NCI-H1436 (cell line): ENCODE measurements around the gene USP22.
A peak's percentile ranks its signal among the peaks of the same experiment; 100 is the strongest.

Experiments
- DNase-seq: peaks from one replicate; lab custom pipeline; 2025; lab: John Stamatoyannopoulos, UW

Gene USP22

GRCh38 chr17:21046216-21046615 lies 3.4 kb upstream of the USP22 start:
- DNase-seq: no peak

DNA sequence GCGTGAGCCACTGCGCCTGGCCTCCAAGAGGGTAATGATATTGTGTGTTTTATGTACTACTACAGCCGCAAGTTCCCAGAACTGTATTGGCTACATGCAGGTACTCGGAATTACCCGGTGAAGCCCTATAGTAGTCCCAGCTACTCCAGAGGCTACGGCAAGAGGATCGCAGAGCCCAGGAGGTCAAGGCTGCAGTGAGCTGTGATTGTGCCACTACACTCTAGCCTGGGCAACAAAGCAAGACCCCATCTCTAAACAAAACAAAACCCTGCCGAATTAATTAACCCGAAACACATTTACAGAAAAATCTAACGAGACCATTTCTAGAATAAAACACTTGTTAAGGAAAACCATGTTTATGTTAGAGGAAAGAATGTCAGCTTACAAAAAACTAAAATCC lies 2.2 kb upstream of the USP22 start:
- no peak for DNase-seq

DNA sequence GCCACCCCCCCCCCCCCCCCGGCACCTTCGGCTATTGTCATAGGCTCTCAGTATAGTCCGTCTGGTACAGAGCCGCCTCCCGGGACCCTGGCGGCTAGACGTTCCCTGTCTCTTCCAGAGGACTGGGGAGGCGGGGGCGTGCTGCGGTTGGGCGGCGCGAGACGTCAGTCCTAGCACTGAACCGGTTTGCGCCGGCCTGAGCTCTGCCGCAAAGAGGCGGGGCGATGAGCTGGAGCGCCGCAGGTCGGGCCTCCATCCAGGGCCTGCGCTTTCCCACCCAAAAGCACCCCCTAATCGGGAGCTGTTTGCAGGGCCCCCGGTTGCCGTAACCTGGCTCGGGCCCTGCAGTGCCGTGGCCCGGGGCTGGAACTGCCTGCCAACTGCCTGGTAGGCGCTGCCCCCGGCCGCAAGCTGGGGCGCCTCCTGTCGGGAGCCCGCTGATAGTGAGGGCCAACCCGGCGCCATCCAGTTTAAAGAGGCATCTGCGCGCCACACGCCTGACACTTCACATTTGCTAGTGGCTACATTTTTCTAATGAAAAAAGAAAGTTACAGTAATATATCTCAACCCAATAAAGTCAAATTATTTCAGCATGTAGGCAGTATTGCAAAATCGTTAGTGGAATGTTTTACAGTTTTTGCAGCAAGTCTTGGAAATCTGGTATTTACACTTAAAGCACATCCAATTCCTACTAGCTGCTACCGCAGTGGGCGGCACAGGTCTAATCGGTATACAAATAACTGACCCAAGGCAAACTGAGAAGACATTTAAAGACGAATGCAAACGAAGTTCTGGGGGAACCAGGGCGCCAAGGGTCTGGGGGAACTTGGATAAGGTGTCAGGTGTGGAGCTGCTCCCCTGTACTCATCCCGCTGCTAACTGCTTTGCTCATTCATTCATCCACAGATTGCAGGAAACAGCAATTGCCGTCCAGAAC lies 753 bp upstream of the USP22 start:
- DNase-seq: peak; percentile 100

DNA sequence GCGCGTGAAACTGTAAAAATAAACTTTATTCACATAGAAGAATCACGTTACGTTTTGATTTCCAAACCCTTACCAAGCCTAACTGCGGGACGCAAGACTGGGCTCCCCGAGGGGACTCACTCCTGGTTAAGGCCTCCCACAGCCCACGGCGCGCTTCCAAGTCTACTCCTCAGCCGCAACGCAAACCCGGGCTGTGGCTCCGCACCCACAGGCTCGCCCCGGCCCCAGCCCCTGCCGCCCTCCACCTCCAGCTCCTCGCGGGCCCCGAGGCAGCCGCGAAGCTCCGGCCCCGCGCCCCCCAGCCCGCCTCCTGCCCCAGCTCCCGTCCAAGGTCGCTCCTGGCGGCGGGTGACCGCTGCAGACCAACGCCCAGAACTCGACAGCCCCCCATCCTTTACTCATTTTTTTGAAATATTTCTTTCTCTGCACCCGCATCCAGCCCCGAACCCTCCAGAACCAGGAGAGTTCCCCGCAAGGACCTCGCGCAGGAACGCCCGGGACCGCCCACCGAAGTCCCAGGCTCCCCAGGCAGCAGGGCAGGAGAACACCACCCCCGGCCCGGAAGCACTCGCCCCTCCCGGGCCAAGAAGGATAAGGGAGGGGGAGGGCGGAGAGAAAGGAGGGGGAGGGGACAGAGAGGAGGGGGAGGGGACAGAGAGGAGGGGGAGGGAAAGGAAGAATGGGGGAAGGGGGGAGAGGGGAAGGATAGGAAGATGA lies 912 bp downstream of the USP22 start:
- DNase-seq: peak; percentile 89

DNA sequence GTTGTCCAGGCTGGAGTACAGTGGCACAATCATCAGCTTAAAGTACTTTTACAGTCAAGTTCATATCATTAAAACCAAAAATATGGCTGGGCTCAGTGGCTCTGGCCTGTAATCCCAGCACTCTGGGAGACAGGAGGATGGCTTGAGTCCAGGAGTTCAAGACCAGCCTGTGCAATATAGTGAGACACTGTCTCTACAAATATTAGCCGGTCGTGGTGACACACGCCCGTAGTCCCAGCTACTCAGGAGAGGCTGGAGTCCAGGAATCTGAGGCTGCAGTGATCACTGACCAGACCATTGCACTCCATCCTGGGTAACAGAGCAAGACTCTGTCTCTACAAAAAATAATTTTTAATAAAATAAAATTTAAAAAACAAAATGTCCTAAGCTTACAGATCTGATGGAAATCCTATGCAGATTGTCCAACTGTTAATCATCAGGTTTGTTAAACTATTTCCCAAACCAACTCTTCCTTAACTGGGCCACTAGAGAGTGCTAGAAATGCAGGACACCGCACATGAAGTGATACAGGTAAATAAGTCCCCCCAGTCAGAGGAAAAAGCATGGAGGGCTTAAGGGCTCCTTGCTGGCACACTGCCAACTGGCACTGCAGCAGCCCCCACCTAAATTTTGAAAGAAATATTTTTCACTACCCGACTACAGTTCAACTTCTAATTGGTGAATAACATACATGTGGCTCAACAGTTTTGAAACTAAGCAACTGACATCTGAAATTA lies 2.8 kb downstream of the USP22 start:
- peak; percentile 57 for DNase-seq

DNA sequence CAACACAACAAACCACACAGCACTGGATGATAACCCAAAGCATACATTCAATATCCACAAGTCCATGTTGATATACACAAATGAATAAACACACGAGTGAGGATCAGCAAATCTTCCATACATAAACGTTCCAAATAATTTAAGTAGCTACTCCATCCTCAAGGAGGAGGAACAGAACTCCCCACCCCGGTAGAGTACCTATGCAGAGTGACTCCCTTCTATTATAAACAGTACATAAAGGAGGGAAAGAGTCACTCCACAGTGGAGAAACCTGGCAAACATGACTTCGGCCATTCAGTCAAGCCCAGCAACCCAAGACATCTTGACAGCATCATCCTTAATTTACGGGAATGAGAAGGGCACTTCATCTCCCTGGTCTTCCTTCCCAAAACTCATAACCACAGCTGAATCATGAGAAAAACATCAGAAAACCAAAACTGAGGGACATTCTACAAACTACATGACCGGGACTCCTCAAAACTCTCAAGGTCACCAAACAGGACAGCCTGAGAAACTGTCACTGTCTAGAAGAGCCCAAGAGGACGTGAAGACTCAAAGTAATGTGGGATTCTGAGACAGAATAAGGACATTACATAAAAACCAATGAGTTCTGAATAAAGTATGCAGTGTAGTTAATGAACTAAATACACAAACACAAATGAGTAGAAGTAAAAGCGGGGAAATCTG lies 5.6 kb downstream of the USP22 start:
- no peak for DNase-seq

GRCh38 chr17:21036361-21036881 lies 6.4 kb downstream of the USP22 start:
- no peak for DNase-seq

DNA sequence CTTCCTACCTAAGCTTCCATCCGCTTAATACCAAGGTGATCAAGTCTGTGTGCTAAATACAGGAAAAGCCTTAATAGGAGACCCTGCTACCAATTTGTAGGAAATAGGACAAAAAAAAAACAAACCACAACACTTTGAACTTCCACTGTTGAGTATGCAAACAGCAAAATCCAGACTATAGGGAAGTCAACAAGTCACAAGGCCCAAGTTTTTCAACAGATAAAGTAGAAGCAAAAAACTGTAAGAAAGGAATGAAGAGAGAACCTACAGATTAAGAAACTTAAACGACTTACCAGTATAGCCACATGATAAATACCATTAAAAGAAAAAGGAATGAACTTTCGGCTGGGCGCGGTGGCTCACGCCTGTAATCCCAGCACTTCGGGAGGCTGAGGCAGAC lies 7.4 kb downstream of the USP22 start:
- no peak for DNase-seq

GRCh38 chr17:21034340-21035235 lies 8.2 kb downstream of the USP22 start:
- no peak for DNase-seq

DNA sequence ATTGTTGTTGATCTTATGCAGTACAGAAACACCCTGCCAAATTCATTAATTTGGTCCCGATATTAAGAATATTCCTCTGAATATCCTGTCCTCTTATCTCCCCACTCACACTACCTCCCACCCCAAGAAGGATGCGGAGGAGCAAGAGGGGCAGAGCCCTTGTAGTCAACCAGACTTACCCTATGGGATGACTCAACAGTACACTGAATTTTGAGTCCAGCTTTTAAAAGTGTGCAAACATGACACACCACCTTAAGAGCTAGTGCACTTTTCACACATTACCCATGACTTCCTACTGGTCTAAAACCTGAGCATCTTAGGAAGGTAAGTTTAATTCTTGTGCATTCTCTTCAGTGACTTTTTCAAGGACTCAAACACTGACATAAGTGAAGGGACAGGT lies 9.5 kb downstream of the USP22 start:
- no peak for DNase-seq

- no peak for DNase-seq
These were observed 10.9 kb downstream of the USP22 start for GRCh38 chr17:21031756-21032396.

GRCh38 chr17:21030375-21030774 lies 12.4 kb downstream of the USP22 start:
- DNase-seq: no peak

DNA sequence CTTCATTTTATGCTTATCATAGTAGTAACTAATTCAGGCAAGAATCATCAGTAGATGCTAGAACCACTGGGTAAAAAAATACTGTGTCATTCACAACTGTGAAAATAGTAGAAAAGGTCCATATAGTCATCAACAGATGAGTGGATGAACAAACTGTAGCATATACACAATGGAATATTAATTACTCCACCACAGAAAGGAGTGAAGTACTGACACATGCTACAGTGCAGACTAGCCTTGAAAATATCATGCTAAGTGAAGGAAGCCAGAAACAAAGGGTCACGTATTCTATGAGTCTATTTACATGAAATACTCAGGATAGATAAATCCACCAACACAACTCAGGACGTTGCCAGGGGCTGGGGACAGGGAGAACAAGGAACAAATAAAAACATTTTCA lies 13.3 kb downstream of the USP22 start:
- no peak for DNase-seq

DNA sequence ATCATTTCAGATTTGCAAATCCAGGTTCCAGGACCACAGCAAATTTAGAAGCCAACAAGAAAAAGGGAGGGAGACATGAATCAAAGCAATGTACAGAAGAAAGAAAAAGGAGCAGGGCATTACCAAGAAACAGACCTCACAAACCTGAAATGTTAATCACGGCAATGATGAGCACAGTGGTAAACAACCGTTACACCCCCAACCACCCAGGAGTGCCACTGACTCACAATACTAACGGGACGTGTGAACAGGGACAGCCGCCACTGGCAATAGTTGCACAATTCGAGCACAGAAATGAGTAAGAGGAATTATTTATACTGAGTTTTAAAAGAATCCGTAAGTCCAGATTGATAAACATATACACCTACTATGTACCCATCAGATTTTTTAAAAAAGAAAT lies 13.8 kb downstream of the USP22 start:
- no peak for DNase-seq

GRCh38 chr17:21028192-21028591 lies 14.6 kb downstream of the USP22 start:
- DNase-seq: no peak

DNA sequence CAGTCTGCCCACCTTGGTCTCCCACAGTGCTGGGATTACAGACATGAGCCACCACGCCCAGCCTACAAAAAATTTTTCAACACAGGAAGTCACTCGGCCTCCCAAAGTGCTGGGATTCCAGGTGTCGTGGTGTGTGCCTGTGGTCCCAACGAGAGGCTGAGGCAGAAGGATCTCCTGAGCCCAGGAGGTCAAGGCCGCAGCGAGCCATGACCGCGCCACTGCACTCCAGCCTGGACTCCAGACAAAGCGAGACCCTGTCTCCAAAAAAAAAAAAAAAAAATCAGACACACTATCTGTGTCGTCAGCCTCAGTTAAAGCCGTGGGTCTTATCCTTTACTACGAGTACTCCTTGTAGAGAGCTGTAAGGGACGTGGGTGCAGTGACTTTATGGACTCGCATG lies 15.8 kb downstream of the USP22 start:
- DNase-seq: no peak

DNA sequence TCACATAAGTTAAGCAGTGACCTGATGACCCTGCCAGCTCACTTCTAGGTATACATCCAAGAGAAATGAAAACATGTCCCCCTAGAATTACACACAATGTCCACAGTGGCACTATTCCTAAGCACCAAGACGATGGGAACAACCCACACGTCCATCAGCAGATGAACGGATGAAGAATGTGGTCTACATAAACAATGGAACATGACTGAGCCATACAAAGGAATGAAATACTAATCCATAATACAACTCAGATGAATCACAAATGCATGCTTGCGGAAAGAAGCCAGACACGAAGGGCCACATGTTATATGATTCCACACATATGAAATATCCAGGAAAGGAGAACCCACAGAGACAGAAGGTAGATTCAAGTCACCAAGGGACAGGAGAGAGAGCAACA lies 17.4 kb downstream of the USP22 start:
- no peak for DNase-seq

DNA sequence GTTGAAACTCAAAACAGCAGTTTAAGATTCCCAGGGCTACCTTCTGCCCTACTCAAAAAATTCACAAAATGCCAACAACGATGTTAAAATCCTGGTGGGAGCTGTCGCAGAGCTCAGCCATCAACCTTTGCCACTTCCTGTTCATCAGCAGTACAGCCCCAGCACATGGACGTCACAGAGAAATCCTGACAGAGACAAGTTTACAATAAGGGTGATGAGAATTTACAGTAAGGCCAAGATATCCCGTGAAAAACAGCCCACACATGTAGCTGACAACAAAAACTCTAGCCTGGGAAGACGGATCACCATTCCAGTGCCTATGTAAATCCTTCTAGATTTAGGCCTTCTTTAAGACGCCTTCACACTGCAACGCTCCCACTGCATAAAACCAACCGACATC lies 18.8 kb downstream of the USP22 start:
- no peak for DNase-seq

- DNase-seq: no peak
These were observed 21.5 kb downstream of the USP22 start for GRCh38 chr17:21021208-21021803.

- no peak for DNase-seq
These were observed 22.2 kb downstream of the USP22 start for GRCh38 chr17:21020622-21021021.
